Muscle layer of colon (tissue), 2 donors: ENCODE results near the gene BRSK2.

ENCODE experiments used
- H3K27ac ChIP-seq: one replicate; pipeline ENCODE4 v1.7.0; 2013; ENCODE audit warnings: low read depth, mild to moderate bottlenecking, low read length, moderate library complexity
- H3K27me3 ChIP-seq, 2 donors: one replicate each; pipeline ENCODE4 v1.7.0; 2013; ENCODE audit warnings: low read length in 2 of 2, mild to moderate bottlenecking in 2 of 2; ENCODE audit not compliant: insufficient read depth in 2 of 2, control insufficient read depth in 1 of 2
- H3K36me3 ChIP-seq: one replicate; pipeline ENCODE4 v1.7.0; 2013; ENCODE audit warnings: mild to moderate bottlenecking, low read length; ENCODE audit not compliant: insufficient read depth
- H3K4me1 ChIP-seq: one replicate; pipeline ENCODE4 v1.7.0; 2013; ENCODE audit warnings: mild to moderate bottlenecking, low read length; ENCODE audit not compliant: insufficient read depth
- H3K4me3 ChIP-seq, 2 donors: one replicate each; pipeline ENCODE4 v1.7.0; 2013; ENCODE audit warnings: low read length in 2 of 2, low read depth in 1 of 2, mild to moderate bottlenecking in 1 of 2, moderate library complexity in 1 of 2
- H3K9ac ChIP-seq: one replicate; pipeline ENCODE4 v1.7.0; 2013; ENCODE audit warnings: low read length
- H3K9me3 ChIP-seq: one replicate; pipeline ENCODE4 v1.7.0; 2013; ENCODE audit warnings: mild to moderate bottlenecking, low read length
- donor health status: abdominal sarcoma.
- donor health status: Adenocarcinoma of cecum.

BRSK2 gene

DNA sequence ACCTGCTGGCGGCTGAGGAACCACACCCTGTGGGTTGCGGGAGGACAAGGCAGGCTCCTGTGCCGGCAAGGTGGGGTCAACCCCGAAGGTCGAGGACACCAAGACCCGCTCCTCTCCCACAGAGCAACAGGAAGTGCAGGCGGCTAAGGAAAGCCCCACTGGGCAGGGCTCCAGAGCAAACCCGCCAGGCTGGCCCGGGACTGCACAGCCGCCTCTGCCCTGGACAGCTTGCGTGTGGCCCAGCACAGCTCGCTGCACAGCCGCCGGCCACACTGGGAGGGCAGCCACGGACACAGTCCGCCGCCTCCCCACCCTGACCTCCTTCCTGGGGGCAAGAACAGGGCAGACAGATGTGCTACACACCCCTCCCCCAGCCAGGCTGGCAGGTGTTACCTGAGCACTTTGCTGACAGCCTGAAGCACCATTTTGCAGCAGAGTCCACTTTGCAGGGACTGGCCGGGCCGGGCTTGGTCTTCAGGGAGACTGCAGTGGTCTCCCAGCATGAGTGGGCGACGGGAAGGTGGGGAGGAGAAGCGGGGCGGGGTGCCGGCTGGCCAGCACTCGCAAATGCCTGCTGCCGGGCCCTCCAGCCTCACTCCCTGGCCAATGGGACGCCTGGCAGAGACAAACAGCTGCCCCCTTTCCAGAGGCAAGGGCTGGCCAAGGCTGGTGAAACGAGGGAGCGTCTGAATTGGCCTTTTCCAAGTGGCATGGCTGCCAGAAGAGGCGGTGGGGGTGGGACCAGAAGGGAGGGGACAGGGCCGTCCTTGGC is 96.5 kb downstream of the BRSK2 start, which contains the start of gene MOB2:
Gene MOB2 (minus strand): TSS at position 726 of the 772 bp plus-strand sequence. CDS start 223 bp downstream, at position 503.
- no peaks in the 10 kb centered on the region for H3K36me3 ChIP-seq
- peak within 1 kb of the TSS; percentile 51 for H3K9ac ChIP-seq
- H3K9me3 ChIP-seq = no peaks in the 10 kb centered on the region
- H3K4me1 ChIP-seq = peaks cover 68% of the 10 kb centered on the region
- no peaks in the 10 kb centered on the region for H3K27me3 ChIP-seq
- peak within 1 kb of the TSS; percentile 51 to 70 for H3K4me3 ChIP-seq
- peak within 1 kb of the TSS; percentile 96 for H3K27ac ChIP-seq

DNA sequence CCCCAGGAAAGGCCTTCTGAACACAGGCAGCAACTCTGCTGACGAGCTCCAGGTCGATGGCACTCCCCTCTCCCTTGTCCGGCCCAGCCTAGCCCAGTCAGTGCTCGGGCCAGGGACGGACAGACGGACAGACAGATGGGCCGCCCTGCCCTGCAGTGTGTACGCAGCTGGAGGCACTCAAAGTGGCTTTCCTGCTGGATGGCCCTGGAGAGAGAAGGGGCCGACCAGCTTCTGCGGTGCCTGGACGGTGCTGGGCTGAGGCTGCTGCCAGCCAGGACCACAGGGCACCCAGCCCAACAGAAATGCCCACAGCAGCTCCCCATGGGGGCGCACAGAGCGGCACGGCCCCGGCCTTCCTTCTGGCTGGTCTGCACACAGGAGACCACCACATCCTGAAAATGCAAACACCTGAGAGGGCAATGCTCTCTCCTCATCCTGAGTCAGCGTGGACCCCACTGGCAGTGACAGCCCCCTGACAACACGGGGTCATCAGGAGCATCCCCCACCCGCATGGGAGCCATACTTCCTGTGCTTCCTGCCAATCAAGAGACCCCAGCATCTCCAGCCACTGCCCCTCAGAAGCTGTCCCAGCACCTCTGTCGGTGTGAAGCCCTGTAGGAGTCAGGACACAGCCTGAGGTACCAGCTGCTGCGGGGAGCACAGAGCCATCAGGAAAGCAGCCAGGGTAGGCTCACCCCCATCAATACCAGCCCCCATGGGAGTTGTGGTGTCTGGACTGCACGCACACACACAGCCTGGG is 97.5 kb downstream of the BRSK2 start:
- Histone ChIP-seq H3K27me3 (no peaks in the 10 kb centered on the region), H3K27ac (peak overlapping the region; percentile 87), H3K36me3 (no peaks in the 10 kb centered on the region), H3K9me3 (no peaks in the 10 kb centered on the region), H3K4me1 (peaks cover 60% of the 10 kb centered on the region), H3K4me3 (peak overlapping the region; percentile 1 to 70), H3K9ac (no peak overlapping the region)

- peak overlapping the region; percentile 87 for H3K27ac ChIP-seq
- H3K27me3 ChIP-seq = no peaks in the 10 kb centered on the region
- peak overlapping the region; percentile 39 for H3K9ac ChIP-seq
- H3K9me3 ChIP-seq = no peaks in the 10 kb centered on the region
- H3K4me3 ChIP-seq = peak overlapping the region in 1 of 2 donors; percentile 27
- H3K4me1 ChIP-seq = peaks cover 53% of the 10 kb centered on the region
- H3K36me3 ChIP-seq = no peaks in the 10 kb centered on the region
These were observed 98.3 kb downstream of the BRSK2 start for GRCh38 chr11:1487851-1488574.

- Histone ChIP-seq H3K27ac (peak overlapping the region; percentile 87), H3K4me1 (peaks cover 46% of the 10 kb centered on the region), H3K36me3 (no peaks in the 10 kb centered on the region), H3K9ac (no peak overlapping the region), H3K27me3 (no peaks in the 10 kb centered on the region), H3K9me3 (no peaks in the 10 kb centered on the region), H3K4me3 (no peak overlapping the region)
These were observed 98.9 kb downstream of the BRSK2 start for GRCh38 chr11:1488575-1489180.

DNA sequence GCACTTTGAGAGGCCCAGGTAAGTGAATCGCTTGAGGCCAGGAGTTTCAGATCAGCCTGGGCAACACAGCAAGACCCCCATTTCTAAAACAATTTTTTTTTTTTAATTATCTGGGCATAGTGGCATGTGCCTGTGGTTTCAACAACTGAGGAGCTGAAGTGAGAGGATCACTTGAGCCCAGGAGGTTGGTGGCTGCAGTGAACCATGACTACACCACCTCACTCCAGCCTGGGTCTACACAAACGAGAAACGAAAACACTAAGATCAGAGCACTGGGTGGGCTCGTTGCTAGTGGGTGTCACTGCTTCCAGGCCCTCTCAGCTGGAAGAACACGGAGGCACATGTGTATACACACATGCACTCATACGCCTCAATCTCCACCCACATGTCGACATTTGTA is 100.9 kb downstream of the BRSK2 start:
- Histone ChIP-seq H3K36me3 (no peaks in the 10 kb centered on the region), H3K9me3 (no peaks in the 10 kb centered on the region), H3K9ac (no peak overlapping the region), H3K27ac (no peak overlapping the region), H3K4me1 (peaks cover 33% of the 10 kb centered on the region), H3K27me3 (no peaks in the 10 kb centered on the region), H3K4me3 (no peak overlapping the region)

DNA sequence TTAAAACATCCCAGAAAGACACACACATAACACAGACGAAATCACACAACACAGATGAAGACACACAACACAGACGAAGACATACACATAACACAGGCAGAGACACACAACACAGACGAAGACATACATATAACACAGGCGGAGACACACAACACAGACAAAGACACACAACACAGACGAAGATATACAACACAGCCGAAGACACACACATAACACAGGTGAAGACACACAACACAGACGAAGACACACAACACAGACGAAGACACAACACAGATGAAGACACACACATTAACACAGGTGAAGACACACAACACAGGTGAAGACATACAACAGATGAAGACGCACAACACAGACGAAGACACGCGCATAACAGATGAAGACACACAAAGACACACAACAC is 101.6 kb downstream of the BRSK2 start:
- H3K4me1 ChIP-seq = peaks cover 32% of the 10 kb centered on the region
- no peaks in the 10 kb centered on the region for H3K27me3 ChIP-seq
- H3K9ac ChIP-seq = no peak overlapping the region
- no peaks in the 10 kb centered on the region for H3K36me3 ChIP-seq
- no peak overlapping the region for H3K27ac ChIP-seq
- H3K9me3 ChIP-seq = no peaks in the 10 kb centered on the region
- no peak overlapping the region for H3K4me3 ChIP-seq

GRCh38 chr11:1493650-1494244 is 104.0 kb downstream of the BRSK2 start:
- Histone ChIP-seq H3K9ac (no peak overlapping the region), H3K36me3 (no peaks in the 10 kb centered on the region), H3K4me3 (no peak overlapping the region), H3K9me3 (no peaks in the 10 kb centered on the region), H3K27me3 (no peaks in the 10 kb centered on the region), H3K4me1 (peaks cover 21% of the 10 kb centered on the region), H3K27ac (no peak overlapping the region)

- Histone ChIP-seq H3K27ac (no peak overlapping the region), H3K27me3 (no peaks in the 10 kb centered on the region), H3K4me1 (peaks cover 12% of the 10 kb centered on the region), H3K9ac (no peak overlapping the region), H3K9me3 (no peaks in the 10 kb centered on the region), H3K36me3 (no peaks in the 10 kb centered on the region), H3K4me3 (no peak overlapping the region)
These were observed 104.9 kb downstream of the BRSK2 start for GRCh38 chr11:1494650-1495049.

DNA sequence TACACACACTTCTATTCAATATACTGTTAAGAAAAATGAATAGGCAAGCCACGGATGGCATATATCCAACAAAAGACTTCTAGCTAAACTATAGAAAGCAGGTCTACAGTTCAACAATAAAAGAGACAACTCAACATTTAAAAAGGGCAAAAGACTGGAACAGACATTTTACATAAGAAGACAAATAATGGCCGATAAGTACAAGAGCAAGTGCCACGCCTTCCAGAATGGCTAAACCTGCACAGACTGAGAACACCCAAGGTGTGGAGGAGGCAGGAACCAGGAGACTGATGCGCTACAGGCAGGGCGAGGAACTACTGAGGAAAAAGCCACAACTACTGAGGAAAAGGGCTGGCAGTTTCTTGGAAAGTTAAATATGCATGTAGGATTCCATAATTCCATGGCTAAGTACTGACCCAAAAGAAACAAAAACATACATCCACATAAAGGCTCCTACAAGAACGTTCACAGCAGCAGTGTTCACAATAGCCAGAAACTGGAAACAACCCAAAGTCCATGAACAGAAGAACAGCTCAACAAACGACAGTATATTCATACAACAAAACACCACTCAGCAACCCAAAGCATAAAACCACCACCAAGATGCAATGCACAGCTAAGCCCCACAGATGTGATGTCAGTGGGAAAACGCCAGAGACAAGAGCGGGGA is 106.5 kb downstream of the BRSK2 start:
- Histone ChIP-seq H3K9ac (no peak overlapping the region), H3K27me3 (no peaks in the 10 kb centered on the region), H3K4me3 (no peak overlapping the region), H3K36me3 (no peaks in the 10 kb centered on the region), H3K27ac (no peak overlapping the region), H3K4me1 (peaks cover 11% of the 10 kb centered on the region), H3K9me3 (no peaks in the 10 kb centered on the region)

GRCh38 chr11:1496761-1497095 is 107.0 kb downstream of the BRSK2 start:
- H3K27me3 ChIP-seq = no peaks in the 10 kb centered on the region
- no peaks in the 10 kb centered on the region for H3K9me3 ChIP-seq
- peaks cover 11% of the 10 kb centered on the region for H3K4me1 ChIP-seq
- H3K27ac ChIP-seq = no peak overlapping the region
- no peak overlapping the region for H3K9ac ChIP-seq
- no peak overlapping the region for H3K4me3 ChIP-seq
- no peaks in the 10 kb centered on the region for H3K36me3 ChIP-seq
